Progenitor cell of endocrine pancreas (in vitro differentiated cells): ENCODE measurements around the gene RBL2. TPM values are rescaled to one million over a fixed set of nuclear protein-coding genes. Genes with fewer than 3 reads are reported as not detected.
A peak's percentile ranks its signal among the peaks of the same experiment; 100 is the strongest.

Source experiments
- DNase-seq: peaks from one replicate; pipeline ENCODE4 v3.0.0; 2021; ENCODE audit warnings: low spot score; ENCODE audit not compliant: unreplicated experiment
- H3K27ac Mint-ChIP-seq: 2 replicates; pipeline ENCODE4 v1.8.0; 2021; ENCODE audit warnings: mild to moderate bottlenecking, moderate library complexity, mixed read lengths
- H3K27me3 Mint-ChIP-seq: 2 replicates; pipeline ENCODE4 v1.8.0; 2021; ENCODE audit warnings: mixed read lengths
- H3K36me3 Mint-ChIP-seq: 2 replicates; pipeline ENCODE4 v1.8.0; 2022; ENCODE audit warnings: mixed read lengths; ENCODE audit not compliant: insufficient read depth
- H3K4me1 Mint-ChIP-seq: 2 replicates; pipeline ENCODE4 v1.8.0; 2021; ENCODE audit warnings: low read depth, mixed read lengths
- H3K4me3 Mint-ChIP-seq: 2 replicates; pipeline ENCODE4 v1.8.0; 2021; ENCODE audit warnings: low read depth, mild to moderate bottlenecking, moderate library complexity, mixed read lengths
- H3K9me3 Mint-ChIP-seq: 2 replicates; pipeline ENCODE4 v1.8.0; 2021; ENCODE audit warnings: low read depth, mixed read lengths
- total RNA-seq: library from RNA; stranded (reverse); gene quantifications from 2 replicates; pipeline ENCODE4 v1.2.1, GENCODE V29; 2021
- TF ChIP-seq, protein P1 (sequence below): fragments of 200-600 bp; sonication (generic); IDR thresholded peaks from one replicate; pipeline ENCODE4 v1.5.0; 2021; ENCODE audit warnings: antibody characterized with exemption, mild to moderate bottlenecking; ENCODE audit not compliant: unreplicated experiment

The RBL2 gene
- total RNA-seq, 1 donor from 2014 or later, result 37.7 TPM

DNA sequence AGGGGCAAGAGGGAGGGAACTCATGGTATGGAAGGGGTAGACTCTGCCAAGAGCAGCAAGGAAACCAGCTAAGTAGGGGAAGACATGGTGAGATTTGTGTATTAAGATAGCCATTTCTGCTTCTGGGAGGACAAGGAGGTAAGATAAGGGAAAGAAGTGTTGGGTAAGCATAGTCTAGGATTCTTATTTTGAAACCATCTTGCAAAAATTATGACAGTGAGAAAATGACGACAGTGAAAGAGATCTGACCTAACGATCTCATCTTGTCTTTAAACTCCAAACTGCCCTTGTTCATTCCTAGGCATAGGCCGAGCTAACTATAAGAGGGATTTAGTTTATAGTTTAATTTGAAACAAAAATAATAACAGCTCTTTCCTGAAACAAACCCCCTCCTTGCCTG lies 5.6 kb upstream of the RBL2 start:
- no peak overlapping the region for H3K4me3 Mint-ChIP-seq
- DNase-seq, result no peak
- H3K9me3 Mint-ChIP-seq, result peaks cover 25% of the 10 kb centered on the region
- no peaks in the 10 kb centered on the region for H3K36me3 Mint-ChIP-seq
- no peaks in the 10 kb centered on the region for H3K27me3 Mint-ChIP-seq
- H3K4me1 Mint-ChIP-seq, result peaks cover 9% of the 10 kb centered on the region
- H3K27ac Mint-ChIP-seq, result no peak overlapping the region
- TF ChIP-seq, protein P1, sequence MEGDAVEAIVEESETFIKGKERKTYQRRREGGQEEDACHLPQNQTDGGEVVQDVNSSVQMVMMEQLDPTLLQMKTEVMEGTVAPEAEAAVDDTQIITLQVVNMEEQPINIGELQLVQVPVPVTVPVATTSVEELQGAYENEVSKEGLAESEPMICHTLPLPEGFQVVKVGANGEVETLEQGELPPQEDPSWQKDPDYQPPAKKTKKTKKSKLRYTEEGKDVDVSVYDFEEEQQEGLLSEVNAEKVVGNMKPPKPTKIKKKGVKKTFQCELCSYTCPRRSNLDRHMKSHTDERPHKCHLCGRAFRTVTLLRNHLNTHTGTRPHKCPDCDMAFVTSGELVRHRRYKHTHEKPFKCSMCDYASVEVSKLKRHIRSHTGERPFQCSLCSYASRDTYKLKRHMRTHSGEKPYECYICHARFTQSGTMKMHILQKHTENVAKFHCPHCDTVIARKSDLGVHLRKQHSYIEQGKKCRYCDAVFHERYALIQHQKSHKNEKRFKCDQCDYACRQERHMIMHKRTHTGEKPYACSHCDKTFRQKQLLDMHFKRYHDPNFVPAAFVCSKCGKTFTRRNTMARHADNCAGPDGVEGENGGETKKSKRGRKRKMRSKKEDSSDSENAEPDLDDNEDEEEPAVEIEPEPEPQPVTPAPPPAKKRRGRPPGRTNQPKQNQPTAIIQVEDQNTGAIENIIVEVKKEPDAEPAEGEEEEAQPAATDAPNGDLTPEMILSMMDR, result no peak

DNA sequence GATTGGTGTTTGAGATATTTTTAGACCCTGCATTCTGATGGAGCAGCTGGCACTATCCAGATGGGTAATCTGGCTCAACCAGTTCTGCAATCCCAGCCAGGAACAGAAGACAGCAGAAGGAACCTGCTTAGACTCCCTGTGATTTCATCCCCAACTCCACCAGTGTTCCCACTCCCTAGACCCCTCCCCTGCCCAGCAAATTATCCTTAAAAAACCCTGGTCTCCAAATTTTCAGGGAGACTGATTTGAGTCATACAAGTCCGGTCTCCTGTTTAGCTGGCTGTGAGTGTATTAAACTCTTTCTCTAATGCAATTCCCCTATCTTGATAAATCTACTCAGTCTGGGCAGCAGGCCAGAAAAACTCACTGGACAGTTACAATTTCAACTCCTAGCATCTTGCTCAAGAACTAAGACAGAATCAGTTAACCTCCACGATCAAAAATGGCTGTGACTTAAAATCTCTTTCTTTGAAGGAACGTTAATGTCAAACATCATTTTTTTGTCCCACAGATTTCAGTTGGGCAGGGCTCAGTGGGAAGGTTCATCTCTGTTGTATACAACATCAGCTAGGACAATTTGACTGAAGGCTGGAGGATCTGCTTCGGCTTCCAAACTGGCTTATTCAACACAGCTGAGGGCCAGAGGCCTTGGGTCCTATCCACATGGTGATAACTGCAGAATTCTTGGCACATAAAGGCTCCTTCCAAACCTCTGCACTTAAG lies 4.9 kb upstream of the RBL2 start:
- TF ChIP-seq, protein P1, result no peak
- Mint-ChIP-seq H3K9me3 (peaks cover 21% of the 10 kb centered on the region), H3K4me1 (peaks cover 10% of the 10 kb centered on the region), H3K36me3 (no peaks in the 10 kb centered on the region), H3K27ac (peak overlapping the region; percentile 77), H3K27me3 (no peaks in the 10 kb centered on the region), H3K4me3 (no peak overlapping the region)
- DNase-seq, result no peak

DNA sequence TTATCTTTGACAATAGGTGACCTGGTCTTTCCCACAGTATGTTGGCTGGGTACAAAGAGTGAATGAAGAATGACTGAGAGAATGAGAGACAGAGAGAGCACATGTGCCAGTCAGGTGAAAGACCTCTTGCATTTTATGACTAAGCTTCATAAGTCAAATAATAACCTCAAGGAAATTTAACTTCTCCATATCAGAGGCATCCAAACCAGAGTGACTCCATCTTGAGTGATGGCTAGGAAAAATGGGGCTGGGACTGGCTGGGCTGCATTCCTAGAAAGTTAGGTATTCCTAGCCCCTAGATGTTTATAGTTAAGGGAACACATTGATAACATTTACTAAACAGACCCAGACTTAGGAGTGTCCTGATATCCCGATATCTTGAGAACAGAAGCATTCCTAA lies 3.9 kb upstream of the RBL2 start:
- Mint-ChIP-seq H3K4me3 (no peak overlapping the region), H3K4me1 (peaks cover 10% of the 10 kb centered on the region), H3K27me3 (no peaks in the 10 kb centered on the region), H3K36me3 (no peaks in the 10 kb centered on the region), H3K9me3 (peaks cover 14% of the 10 kb centered on the region), H3K27ac (peak overlapping the region; percentile 22)
- TF ChIP-seq, protein P1, result no peak
- no peak for DNase-seq

DNA sequence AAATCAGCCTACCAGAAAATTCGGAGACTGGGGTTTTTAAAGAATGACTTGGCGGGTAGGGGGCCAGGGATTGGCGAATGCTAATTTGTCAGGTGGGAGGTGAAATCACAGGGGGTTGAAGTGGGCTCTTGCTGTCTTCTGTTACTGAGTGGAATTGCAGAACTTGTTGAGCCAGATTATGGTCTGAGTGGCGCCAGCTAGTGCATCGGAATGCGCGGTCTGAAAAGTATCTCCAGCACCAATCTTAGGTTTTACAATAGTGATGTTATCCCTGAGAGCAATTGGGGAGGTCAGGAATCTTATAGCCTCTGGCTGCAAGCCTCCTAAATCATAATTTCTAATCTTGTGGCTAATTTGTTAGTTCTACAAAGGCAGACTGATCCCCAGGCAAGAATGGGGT lies 762 bp upstream of the RBL2 start:
- Mint-ChIP-seq H3K4me3 (peak overlapping the region; percentile 89), H3K4me1 (peaks cover 18% of the 10 kb centered on the region), H3K9me3 (peaks cover 6% of the 10 kb centered on the region), H3K36me3 (no peaks in the 10 kb centered on the region), H3K27me3 (no peaks in the 10 kb centered on the region), H3K27ac (peak overlapping the region; percentile 79)
- TF ChIP-seq, protein P1, result no peak
- DNase-seq, result no peak

DNA sequence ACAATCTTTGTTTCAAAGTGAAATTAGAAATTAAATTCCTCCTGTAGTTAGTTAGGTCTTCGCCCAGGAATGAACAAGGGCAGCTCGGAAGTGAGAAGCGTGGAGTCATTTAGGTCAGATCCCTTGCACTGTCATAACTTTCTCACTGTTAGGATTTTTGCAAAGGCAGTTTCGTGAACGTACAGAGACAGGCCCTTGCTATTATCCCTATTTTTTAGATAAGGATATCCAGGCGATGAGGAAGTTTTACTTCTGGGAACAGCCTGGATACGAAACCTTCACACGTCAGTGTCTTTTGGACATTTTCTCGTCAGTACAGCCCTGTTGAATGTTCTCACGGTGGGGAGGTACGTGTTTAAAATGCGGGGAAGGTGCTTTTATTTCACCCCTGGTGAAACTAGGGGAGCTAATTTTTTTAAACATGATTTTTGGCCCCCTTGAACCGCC lies 318 bp upstream of the RBL2 start:
- DNase-seq, result no peak
- TF ChIP-seq, protein P1, result no peak
- Mint-ChIP-seq H3K27ac (peak overlapping the region; percentile 79), H3K36me3 (no peaks in the 10 kb centered on the region), H3K9me3 (peaks cover 4% of the 10 kb centered on the region), H3K4me3 (peak overlapping the region; percentile 89), H3K4me1 (peaks cover 18% of the 10 kb centered on the region), H3K27me3 (no peaks in the 10 kb centered on the region)
